ENCODE results near the gene TM4SF20.

DNA sequence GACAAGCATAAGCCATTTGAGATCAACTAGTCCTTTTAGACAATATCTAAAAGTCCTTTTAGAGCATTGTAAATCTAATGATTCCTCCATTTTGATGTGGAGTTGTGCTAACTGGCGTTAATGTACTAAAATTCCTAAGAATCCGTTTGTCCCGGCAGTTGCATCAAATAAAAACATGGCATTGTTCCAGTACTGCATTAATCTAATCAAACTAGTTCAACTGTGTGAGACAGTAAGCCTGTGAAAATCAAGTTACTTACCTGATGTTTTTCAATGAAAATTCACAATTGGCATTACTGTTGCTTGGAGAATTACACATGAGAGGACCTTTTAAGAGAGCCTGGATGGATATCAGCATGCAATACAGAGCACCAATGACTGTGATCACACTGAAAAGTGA lies 13.3 kb downstream of the TM4SF20 start:
- no peak for TF ChIP-seq POLR2A (IDR thresholded peaks at IDR 0.05)
- TF ChIP-seq CTCF (IDR thresholded peaks at IDR 0.05) = no peak
